Immature natural killer cell (primary cell): ENCODE results near the gene MXD4. TPM values are rescaled to one million over a fixed set of nuclear protein-coding genes. Genes with fewer than 3 reads are reported as not detected.

ENCODE experiments used
- DNase-seq, 3 donors: peaks; one replicate each; pipeline ENCODE4 v3.0.0; 2022; ENCODE audit warnings: mixed read lengths in 1 of 3
- H3K27ac Mint-ChIP-seq, 6 donors: one replicate each; pipeline ENCODE4 v1.8.0; 2020; ENCODE audit warnings: mixed read lengths in 6 of 6, mild to moderate bottlenecking in 5 of 6, inconsistent platforms in 4 of 6, moderate library complexity in 3 of 6
- H3K27me3 Mint-ChIP-seq, 3 donors: one replicate each; pipeline ENCODE4 v1.8.0; 2020 to 2021; ENCODE audit warnings: low read depth in 3 of 3, mild to moderate bottlenecking in 3 of 3, mixed read lengths in 3 of 3, moderate library complexity in 3 of 3, inconsistent platforms in 1 of 3
- H3K36me3 Mint-ChIP-seq, 3 donors: one replicate each; pipeline ENCODE4 v1.8.0; 2020; ENCODE audit warnings: mixed read lengths in 3 of 3, inconsistent platforms in 2 of 3, mild to moderate bottlenecking in 2 of 3
- H3K4me1 Mint-ChIP-seq, 2 donors: one replicate each; pipeline ENCODE4 v1.8.0; 2020; ENCODE audit warnings: inconsistent platforms in 2 of 2, mild to moderate bottlenecking in 2 of 2, mixed read lengths in 2 of 2, moderate library complexity in 1 of 2
- H3K4me3 Mint-ChIP-seq, 5 donors: one replicate each; pipeline ENCODE4 v1.8.0; 2020; ENCODE audit warnings: mild to moderate bottlenecking in 5 of 5, mixed read lengths in 5 of 5, inconsistent platforms in 3 of 5, moderate library complexity in 3 of 5
- H3K9me3 Mint-ChIP-seq, 6 donors: one replicate each; pipeline ENCODE4 v1.8.0; 2020; ENCODE audit warnings: mild to moderate bottlenecking in 6 of 6, mixed read lengths in 6 of 6, inconsistent platforms in 4 of 6, moderate library complexity in 3 of 6
- polyA plus RNA-seq, 3 donors: library from polyadenylated mRNA; unstranded; fragments of 300-500 nt; fragmentation: Illumina TruSeq; gene quantifications; one replicate each; pipeline ENCODE4 v1.2.3, GENCODE V29; 2021

The MXD4 gene, protein sequence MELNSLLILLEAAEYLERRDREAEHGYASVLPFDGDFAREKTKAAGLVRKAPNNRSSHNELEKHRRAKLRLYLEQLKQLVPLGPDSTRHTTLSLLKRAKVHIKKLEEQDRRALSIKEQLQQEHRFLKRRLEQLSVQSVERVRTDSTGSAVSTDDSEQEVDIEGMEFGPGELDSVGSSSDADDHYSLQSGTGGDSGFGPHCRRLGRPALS
- polyA plus RNA-seq, result 10 to 100 TPM; 55.0 to 56.1 (median 55.0) TPM

DNA sequence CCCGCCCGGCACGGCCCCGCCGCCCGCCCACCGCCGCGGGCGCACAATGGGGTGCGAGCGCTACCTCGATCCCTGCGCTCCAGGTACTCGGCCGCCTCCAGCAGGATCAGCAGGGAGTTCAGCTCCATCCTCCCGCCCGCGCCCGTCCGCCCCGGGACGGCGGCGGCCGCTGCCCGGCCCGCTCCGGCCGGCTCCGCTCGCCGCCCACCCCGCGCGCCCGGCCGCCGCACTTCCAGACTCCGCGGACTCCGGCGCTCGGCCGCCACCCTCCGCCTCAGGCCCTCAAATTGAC is at the start of gene MXD4:
Gene MXD4 (minus strand): TSS at position 257 of the 292 bp plus-strand sequence. CDS start 129 bp downstream, at position 128.
- DNase-seq, result no peak
- peaks cover 3 to 9% (median 9%) of the 10 kb centered on the region in 3 donors for H3K27me3 Mint-ChIP-seq
- no peaks in the 10 kb centered on the region for H3K36me3 Mint-ChIP-seq
- H3K4me3 Mint-ChIP-seq, result peak within 1 kb of the TSS; percentile 78 to 84 (median 78)
- peak within 1 kb of the TSS; percentile 70 to 91 (median 84) for H3K27ac Mint-ChIP-seq
- no peaks in the 10 kb centered on the region for H3K9me3 Mint-ChIP-seq
- H3K4me1 Mint-ChIP-seq, result peaks cover 0 to 9% of the 10 kb centered on the region in 2 donors

DNA sequence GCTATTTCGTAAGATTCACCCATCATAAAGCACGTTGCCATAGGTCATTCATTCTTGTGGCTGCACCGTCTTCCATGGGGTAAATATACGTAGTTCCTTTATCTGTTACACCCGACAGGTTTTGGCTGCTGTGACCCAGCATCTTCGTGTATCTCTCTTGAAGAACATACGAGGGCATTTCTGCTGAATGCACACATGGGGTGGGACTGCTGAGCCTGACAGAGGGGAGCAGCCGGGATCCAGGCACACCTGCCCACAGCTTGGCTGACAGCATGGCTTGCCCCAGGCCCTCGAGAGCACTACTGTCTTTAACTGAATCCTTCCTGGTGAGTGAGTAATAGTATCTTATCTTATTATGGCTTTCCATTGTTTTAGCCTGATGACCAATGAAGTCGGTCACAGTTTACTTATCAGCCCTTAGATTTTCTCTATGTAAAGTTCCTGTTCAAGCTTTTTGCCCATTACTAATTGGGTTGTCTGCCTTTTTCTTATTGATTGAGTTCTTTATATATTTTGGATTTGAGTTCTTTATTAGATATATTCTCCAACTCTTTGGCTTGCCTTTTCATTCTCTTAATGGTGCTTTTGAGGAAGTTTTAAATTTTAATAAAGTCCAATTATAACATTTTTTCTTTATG is 45.0 kb upstream of the MXD4 start:
- Mint-ChIP-seq H3K36me3 (peaks cover 19 to 33% (median 29%) of the 10 kb centered on the region in 3 donors), H3K27me3 (peaks cover 0 to 4% (median 0%) of the 10 kb centered on the region in 3 donors), H3K4me1 (no peaks in the 10 kb centered on the region), H3K27ac (peak overlapping the region in 2 of 6 donors; percentile 2 to 4), H3K9me3 (peaks cover 0 to 4% (median 0%) of the 10 kb centered on the region in 6 donors), H3K4me3 (no peak overlapping the region)
- no peak for DNase-seq

DNA sequence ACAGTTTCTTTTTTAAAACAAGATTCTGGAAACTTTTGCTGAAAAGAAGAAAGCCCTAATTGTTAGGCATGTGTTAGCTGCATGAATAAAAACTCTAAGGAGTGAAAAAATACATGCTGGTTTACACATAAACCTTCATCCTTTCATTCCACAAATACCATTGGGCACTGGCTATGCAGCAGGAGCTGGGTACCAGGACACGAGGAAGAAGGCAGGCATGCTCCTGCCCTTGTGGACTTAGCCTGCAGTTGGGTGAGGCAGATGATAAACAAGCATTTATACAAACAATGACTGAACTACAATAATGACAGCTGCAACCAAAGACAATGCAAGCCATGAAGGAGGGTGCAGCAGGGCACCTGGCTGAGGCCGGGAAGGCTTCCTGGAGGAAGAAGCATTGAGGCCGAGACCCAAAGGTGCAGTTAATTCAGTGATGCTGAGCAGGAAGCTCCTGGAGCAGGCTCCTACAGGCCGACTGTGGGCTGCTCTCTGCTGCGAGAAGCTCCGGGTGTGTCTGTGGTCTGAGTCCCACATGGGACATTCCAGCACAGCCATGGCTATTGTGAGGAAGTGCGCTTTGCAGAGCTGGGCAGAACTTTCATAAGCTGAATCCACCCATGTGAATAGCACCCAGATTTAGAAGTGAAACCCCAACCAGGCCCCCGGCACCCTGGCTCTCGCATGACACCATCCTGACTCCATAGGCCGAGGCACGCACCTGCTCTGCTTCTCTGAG is 44.0 kb upstream of the MXD4 start:
- Mint-ChIP-seq H3K27ac (no peak overlapping the region), H3K27me3 (peaks cover 0 to 4% (median 0%) of the 10 kb centered on the region in 3 donors), H3K4me3 (no peak overlapping the region), H3K4me1 (peaks cover 0 to 1% of the 10 kb centered on the region in 2 donors), H3K36me3 (peaks cover 14 to 33% (median 29%) of the 10 kb centered on the region in 3 donors), H3K9me3 (peaks cover 0 to 4% (median 0%) of the 10 kb centered on the region in 6 donors)
- no peak for DNase-seq

DNA sequence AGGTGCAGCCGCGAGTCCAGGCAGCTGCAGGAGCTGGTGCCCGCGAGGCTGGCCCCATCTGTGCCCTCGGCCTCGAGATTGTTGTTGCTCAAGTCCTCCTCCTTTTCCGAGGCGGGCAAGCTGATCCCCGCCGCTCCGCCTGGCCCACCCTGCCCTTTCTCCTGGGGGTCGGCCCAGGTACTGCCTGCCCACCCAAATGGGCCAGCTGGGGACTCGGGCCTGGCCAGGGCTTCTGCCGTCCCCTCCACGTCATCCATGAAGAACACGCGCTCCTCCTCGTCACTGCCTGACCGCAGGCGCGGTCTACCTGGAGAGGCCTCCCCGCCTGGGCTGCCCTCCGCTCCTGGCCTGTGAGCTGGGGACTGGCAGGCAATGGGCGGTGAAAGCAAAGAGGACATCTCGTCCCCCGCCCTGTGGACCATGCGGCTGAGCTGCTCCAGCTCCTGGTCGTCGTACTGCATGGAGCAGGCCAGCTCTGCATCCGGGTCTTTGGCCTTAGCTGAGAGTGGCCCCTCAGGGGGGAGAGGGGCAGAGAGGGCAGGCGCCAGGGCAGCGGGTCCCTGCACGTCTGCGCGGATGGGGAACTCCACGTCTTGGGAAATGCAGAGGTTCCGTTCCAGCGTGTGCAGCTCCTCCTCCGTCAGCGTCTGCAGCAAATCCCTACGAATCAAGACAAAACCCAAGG is 43.1 kb upstream of the MXD4 start:
- H3K27me3 Mint-ChIP-seq, result peaks cover 0 to 4% (median 0%) of the 10 kb centered on the region in 3 donors
- peaks cover 17 to 29% (median 26%) of the 10 kb centered on the region in 3 donors for H3K36me3 Mint-ChIP-seq
- H3K27ac Mint-ChIP-seq, result no peak overlapping the region
- H3K4me3 Mint-ChIP-seq, result no peak overlapping the region
- no peak for DNase-seq
- peaks cover 1 to 2% of the 10 kb centered on the region in 2 donors for H3K4me1 Mint-ChIP-seq
- no peaks in the 10 kb centered on the region for H3K9me3 Mint-ChIP-seq

DNA sequence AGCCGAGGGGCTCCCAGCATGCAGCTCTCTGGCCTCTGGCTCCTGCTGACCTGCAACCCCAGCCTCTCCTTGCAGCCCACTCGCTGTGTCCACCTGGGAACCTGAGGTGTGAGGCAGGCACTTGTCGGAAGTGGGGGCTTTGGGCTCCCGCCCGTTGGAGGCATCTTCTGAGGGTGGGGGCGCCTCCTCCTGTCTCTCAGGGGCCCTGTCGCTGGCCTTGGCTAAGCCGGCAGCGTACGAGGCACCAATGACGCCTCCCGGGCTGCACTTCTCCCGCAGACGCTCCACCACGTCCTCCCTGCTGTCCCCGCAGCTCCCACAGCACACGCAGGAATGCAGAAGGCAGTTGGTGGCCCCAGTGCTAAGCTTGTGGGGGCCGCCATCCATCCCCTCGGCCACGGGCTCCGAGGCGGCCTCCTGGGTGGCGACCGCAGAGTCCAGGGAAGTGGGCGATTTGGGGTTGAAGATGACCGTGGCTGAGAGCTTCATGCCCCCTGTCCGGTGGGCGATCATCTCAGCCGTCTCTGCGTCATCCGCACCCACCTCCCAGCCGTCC is 42.5 kb upstream of the MXD4 start:
- Mint-ChIP-seq H3K4me3 (no peak overlapping the region), H3K36me3 (peaks cover 19 to 26% (median 26%) of the 10 kb centered on the region in 3 donors), H3K27ac (no peak overlapping the region), H3K27me3 (peaks cover 0 to 4% (median 0%) of the 10 kb centered on the region in 3 donors), H3K9me3 (no peaks in the 10 kb centered on the region), H3K4me1 (peaks cover 1 to 4% of the 10 kb centered on the region in 2 donors)
- no peak for DNase-seq

DNA sequence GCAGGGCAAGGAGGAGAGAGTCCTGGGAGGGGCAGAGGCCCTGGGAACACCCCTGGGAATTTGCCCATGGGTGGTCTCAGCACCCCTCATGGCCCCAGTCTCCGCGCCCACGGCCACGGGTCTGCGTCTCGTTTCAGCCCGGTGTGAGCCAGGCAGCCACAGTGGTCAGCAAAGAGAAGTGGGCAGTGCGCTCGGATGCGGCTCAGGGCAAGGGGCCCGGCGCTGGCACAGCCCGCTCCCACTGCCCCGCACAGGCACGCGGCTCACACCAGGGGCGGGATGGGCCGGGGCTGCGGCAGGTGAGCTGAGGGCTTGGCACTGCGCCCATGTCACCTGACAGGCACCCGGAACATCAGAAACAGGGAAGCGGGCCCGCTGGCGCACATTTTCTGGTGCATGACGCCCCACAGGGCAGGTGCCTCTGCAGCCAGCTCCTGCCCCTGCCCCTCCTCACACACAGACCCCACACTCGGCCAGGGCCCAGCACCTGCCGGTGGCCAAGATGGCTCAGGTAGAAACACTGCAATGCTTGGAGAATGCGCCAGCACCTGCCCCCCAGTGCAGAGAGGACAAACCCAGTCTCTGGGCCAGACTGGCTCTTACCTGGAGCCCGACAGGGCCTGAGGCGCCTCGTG is 41.9 kb upstream of the MXD4 start:
- Mint-ChIP-seq H3K36me3 (peaks cover 13 to 26% (median 21%) of the 10 kb centered on the region in 3 donors), H3K27ac (no peak overlapping the region), H3K4me1 (peaks cover 5 to 8% of the 10 kb centered on the region in 2 donors), H3K27me3 (peaks cover 0 to 4% (median 0%) of the 10 kb centered on the region in 3 donors), H3K9me3 (peaks cover 0 to under 1% (median 0%) of the 10 kb centered on the region in 6 donors), H3K4me3 (no peak overlapping the region)
- no peak for DNase-seq

DNA sequence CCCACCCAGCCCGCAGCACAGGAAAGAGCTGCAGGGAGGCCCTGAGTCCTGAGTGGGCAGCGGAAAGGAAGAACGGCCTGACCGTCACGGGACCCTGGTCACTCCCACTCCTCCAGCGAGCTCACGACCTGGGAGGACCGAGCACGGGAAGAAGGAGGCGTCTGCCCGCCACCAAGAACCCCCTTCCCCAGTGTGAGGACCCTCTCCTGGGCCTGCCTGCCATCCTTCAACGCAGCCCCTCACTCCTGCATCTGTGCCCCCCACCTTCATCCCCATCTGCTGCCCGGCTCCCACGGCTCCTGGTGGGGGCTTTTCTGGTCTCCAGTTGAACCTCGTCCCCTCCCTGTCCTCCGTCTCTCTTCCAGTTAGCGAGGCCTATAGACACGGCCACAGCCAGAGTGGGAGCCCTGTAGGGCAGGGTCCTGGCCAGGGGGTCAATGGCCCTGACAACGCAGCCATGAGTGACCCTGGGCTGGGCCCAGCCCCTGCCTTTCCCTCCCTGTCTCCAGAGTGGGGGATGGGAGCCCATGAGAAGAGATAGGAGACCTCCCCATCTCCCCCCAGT is 41.3 kb upstream of the MXD4 start:
- no peak for DNase-seq
- peaks cover 0 to 2% (median 0%) of the 10 kb centered on the region in 6 donors for H3K9me3 Mint-ChIP-seq
- H3K4me1 Mint-ChIP-seq, result peaks cover 6 to 10% of the 10 kb centered on the region in 2 donors
- peak overlapping the region in 1 of 6 donors; percentile 7 for H3K27ac Mint-ChIP-seq
- H3K36me3 Mint-ChIP-seq, result peaks cover 13 to 27% (median 21%) of the 10 kb centered on the region in 3 donors
- peaks cover 0 to 4% (median 0%) of the 10 kb centered on the region in 3 donors for H3K27me3 Mint-ChIP-seq
- H3K4me3 Mint-ChIP-seq, result no peak overlapping the region

DNA sequence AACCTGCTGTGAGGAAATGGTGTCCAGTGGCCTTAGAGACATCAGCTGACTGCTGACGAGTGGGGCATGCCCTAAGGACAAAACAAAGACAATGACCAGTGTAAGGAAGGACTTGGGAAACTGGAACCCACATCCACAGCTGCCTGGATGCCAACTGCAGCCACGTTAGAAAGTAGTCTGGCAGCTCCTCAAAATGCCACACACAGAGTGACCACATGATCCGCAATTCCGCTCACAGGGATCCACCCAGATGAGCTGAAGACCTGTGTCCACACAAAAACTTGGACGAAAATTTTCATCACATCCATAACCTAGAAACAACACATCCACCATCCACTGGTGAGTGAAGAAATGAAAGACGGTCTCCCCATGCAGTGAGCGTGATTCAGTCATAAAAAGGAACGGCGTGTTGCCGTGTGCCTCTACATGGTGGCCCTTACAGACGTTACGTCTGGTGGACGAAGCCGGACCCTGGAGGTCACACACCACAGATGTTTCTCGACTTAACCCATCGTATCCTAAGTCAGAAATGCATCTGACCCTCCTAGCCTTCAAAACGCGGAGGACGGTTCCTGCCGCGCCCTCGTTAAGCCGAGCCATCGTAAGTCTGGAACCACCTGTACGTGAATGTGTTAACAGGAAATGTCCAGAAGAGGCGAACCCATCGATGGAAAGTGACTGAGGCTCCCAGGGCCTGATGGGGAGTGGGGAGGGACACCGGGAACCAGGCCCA is 40.6 kb upstream of the MXD4 start:
- DNase-seq, result no peak
- Mint-ChIP-seq H3K27me3 (peaks cover under 1 to 4% (median 2%) of the 10 kb centered on the region in 3 donors), H3K9me3 (peaks cover 0 to 2% (median 0%) of the 10 kb centered on the region in 6 donors), H3K36me3 (peaks cover 18 to 26% (median 26%) of the 10 kb centered on the region in 3 donors), H3K4me1 (peaks cover 6 to 10% of the 10 kb centered on the region in 2 donors), H3K4me3 (no peak overlapping the region), H3K27ac (peak overlapping the region in 2 of 6 donors; percentile 40 to 60)

DNA sequence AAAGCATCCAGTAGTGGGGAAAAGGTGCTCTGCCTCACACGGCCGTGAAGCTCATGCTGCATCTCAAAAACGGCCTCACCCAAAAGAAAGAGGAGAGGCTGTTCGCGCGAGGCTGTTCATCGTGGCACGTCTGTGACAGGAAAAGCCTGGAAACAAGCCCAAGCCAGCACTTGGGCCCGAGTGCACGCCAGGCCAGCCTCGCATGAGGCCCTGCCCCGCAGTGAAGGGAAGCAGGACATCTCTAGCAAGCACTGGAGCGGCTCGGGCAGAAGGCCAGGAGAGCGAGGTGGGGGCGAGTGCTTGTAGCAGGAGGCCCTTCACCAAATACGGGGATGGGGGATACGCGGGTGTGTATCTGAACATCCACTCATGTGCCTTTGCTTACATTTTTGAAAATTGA is 39.9 kb upstream of the MXD4 start:
- peaks cover 18 to 25% (median 23%) of the 10 kb centered on the region in 3 donors for H3K36me3 Mint-ChIP-seq
- peaks cover 0 to 2% (median 0%) of the 10 kb centered on the region in 6 donors for H3K9me3 Mint-ChIP-seq
- peaks cover 2 to 4% (median 2%) of the 10 kb centered on the region in 3 donors for H3K27me3 Mint-ChIP-seq
- DNase-seq, result no peak
- no peak overlapping the region for H3K4me3 Mint-ChIP-seq
- peaks cover 6 to 10% of the 10 kb centered on the region in 2 donors for H3K4me1 Mint-ChIP-seq
- H3K27ac Mint-ChIP-seq, result peak overlapping the region in 1 of 6 donors; percentile 35

DNA sequence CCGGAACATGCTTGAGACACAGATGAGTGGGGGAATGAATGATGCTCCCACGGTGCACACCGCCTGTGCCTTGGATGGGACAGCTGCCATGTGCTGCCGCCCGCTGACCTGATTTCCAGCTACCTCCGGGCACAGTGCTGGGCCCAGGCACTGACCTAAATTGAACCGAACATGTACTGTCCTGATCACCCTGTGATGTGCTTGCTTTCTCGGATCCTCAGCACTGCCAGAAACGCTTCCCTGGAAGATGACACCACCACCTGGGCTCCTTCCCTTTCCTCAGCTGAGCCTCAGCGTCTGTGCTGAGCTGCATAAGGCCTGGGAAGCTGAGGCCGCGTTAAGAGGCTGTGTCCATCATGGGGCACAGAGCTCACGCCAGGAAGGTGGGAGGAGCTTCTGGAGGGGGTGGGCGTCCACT is 39.3 kb upstream of the MXD4 start:
- peak overlapping the region in 1 of 6 donors; percentile 27 for H3K27ac Mint-ChIP-seq
- no peak for DNase-seq
- peaks cover 6 to 10% of the 10 kb centered on the region in 2 donors for H3K4me1 Mint-ChIP-seq
- peaks cover 0 to 2% (median 0%) of the 10 kb centered on the region in 6 donors for H3K9me3 Mint-ChIP-seq
- no peak overlapping the region for H3K4me3 Mint-ChIP-seq
- H3K36me3 Mint-ChIP-seq, result peaks cover 17 to 23% (median 17%) of the 10 kb centered on the region in 3 donors
- peaks cover 2 to 4% (median 2%) of the 10 kb centered on the region in 3 donors for H3K27me3 Mint-ChIP-seq

DNA sequence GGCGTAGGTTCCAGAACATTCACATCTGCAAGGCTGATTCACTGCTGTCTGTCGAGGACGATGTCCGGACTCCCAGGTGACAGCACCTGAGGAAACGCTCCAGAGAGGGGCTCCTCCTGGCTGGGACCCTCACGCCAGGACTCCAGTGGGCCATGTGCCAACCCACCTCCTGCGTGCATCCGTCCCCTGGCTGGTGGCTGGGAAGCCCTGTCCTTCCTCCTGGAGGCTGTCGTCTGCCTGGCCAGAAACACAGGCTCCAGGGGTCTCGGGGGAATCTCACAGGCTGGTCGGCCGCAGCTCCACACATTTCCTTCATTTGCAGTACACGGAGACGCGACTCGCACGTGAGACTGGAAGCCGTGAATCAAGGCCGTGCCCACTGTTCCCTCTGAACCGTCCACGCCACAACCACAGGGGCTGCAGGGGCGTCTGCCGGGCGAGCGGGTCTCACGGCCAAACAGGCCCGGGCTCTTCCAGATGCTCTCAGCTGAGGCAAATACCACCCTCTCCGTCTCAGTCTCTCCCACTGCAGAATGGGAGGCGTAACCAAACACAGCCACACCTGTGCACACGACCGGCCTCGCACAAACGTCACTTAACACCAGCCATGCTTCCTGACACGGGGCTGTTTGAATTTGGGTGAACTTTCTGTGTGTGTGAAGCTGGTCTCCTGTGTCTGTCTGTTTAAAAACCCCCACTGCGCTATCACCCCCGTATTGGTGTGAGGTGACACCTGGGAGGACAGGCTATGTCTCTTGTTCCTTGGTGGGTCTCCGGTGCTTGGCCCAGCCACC is 38.7 kb upstream of the MXD4 start:
- Mint-ChIP-seq H3K36me3 (peaks cover 17 to 19% (median 17%) of the 10 kb centered on the region in 3 donors), H3K4me3 (no peak overlapping the region), H3K4me1 (peaks cover 10% of the 10 kb centered on the region in 2 donors), H3K9me3 (peaks cover 0 to 2% (median 0%) of the 10 kb centered on the region in 6 donors), H3K27ac (peak overlapping the region in 2 of 6 donors; percentile 11 to 77), H3K27me3 (peaks cover 2 to 4% (median 2%) of the 10 kb centered on the region in 3 donors)
- no peak for DNase-seq
